T-helper 2 cell treated with Interferon-gamma antibody and Interleukin-4, amounts not matched to agents 5 μg/mL and 100 μg/mL, for 36 hours (primary cell): ENCODE measurements around the gene SOX12.
"Not testable (repeated sequence)": the region's sequence is repeated elsewhere in the genome, so short reads cannot be mapped to it uniquely, and the experiment has no call there.

Experiments used
- DNase-seq: peaks from one replicate; pipeline ENCODE4 v3.0.0; 2021; ENCODE audit warnings: low spot score
- H3K27ac Mint-ChIP-seq: one replicate; pipeline ENCODE4 v1.8.0; 2021; ENCODE audit warnings: mild to moderate bottlenecking, mixed read lengths
- H3K27me3 Mint-ChIP-seq: one replicate; pipeline ENCODE4 v1.8.0; 2021; ENCODE audit warnings: low read depth, mixed read lengths
- H3K36me3 Mint-ChIP-seq: one replicate; pipeline ENCODE4 v1.8.0; 2021; ENCODE audit warnings: low read depth, mixed read lengths
- H3K4me1 Mint-ChIP-seq: one replicate; pipeline ENCODE4 v1.8.0; 2021; ENCODE audit warnings: low read depth, mixed read lengths
- H3K4me3 Mint-ChIP-seq: one replicate; pipeline ENCODE4 v1.8.0; 2022; ENCODE audit warnings: mild to moderate bottlenecking, moderate library complexity, mixed read lengths
- H3K9me3 Mint-ChIP-seq: one replicate; pipeline ENCODE4 v1.8.0; 2021; ENCODE audit warnings: mixed read lengths

SOX12 gene

GRCh38 chr20:370151-370600 is 44.8 kb downstream of the SOX12 start:
- Mint-ChIP-seq H3K27me3 (no peaks in the 10 kb centered on the region), H3K9me3 (no peaks in the 10 kb centered on the region), H3K4me1 (peaks cover 45% of the 10 kb centered on the region), H3K36me3 (no peaks in the 10 kb centered on the region), H3K27ac (no peak overlapping the region), H3K4me3 (no peak overlapping the region)
- DNase-seq, result no peak

GRCh38 chr20:370977-371754 is 45.8 kb downstream of the SOX12 start:
- H3K27ac Mint-ChIP-seq, result no peak overlapping the region
- H3K36me3 Mint-ChIP-seq, result no peaks in the 10 kb centered on the region
- H3K9me3 Mint-ChIP-seq, result no peaks in the 10 kb centered on the region
- no peaks in the 10 kb centered on the region for H3K27me3 Mint-ChIP-seq
- no peak overlapping the region for H3K4me3 Mint-ChIP-seq
- DNase-seq, result no peak
- peaks cover 37% of the 10 kb centered on the region for H3K4me1 Mint-ChIP-seq

- no peak for DNase-seq
- no peaks in the 10 kb centered on the region for H3K27me3 Mint-ChIP-seq
- H3K4me1 Mint-ChIP-seq, result peaks cover 33% of the 10 kb centered on the region
- H3K9me3 Mint-ChIP-seq, result no peaks in the 10 kb centered on the region
- H3K36me3 Mint-ChIP-seq, result no peaks in the 10 kb centered on the region
- peak overlapping the region; percentile 12 for H3K4me3 Mint-ChIP-seq
- H3K27ac Mint-ChIP-seq, result peak overlapping the region; percentile 49
Observed at GRCh38 chr20:371755-372542, 46.6 kb downstream of the SOX12 start.

GRCh38 chr20:372543-373082 is 47.3 kb downstream of the SOX12 start:
- H3K4me3 Mint-ChIP-seq, H3K27me3 Mint-ChIP-seq, H3K9me3 Mint-ChIP-seq, H3K36me3 Mint-ChIP-seq, H3K27ac Mint-ChIP-seq: not testable (repeated sequence)
- DNase-seq, result peak; percentile 26
- peaks cover 28% of the 10 kb centered on the region for H3K4me1 Mint-ChIP-seq

GRCh38 chr20:373171-373890 is 48.0 kb downstream of the SOX12 start:
- DNase-seq, result no peak
- H3K9me3 Mint-ChIP-seq, result no peaks in the 10 kb centered on the region
- peaks cover 28% of the 10 kb centered on the region for H3K4me1 Mint-ChIP-seq
- H3K36me3 Mint-ChIP-seq, result no peaks in the 10 kb centered on the region
- no peak overlapping the region for H3K27ac Mint-ChIP-seq
- no peak overlapping the region for H3K4me3 Mint-ChIP-seq
- H3K27me3 Mint-ChIP-seq, result no peaks in the 10 kb centered on the region

GRCh38 chr20:375265-375889 is 50.0 kb downstream of the SOX12 start:
- Mint-ChIP-seq H3K4me3 (no peak overlapping the region), H3K27me3 (no peaks in the 10 kb centered on the region), H3K9me3 (no peaks in the 10 kb centered on the region), H3K36me3 (no peaks in the 10 kb centered on the region), H3K4me1 (peaks cover 29% of the 10 kb centered on the region), H3K27ac (no peak overlapping the region)
- no peak for DNase-seq

- Mint-ChIP-seq H3K9me3 (no peaks in the 10 kb centered on the region), H3K27me3 (no peaks in the 10 kb centered on the region), H3K27ac (no peak overlapping the region), H3K4me3 (no peak overlapping the region), H3K36me3 (no peaks in the 10 kb centered on the region), H3K4me1 (peaks cover 29% of the 10 kb centered on the region)
- DNase-seq, result no peak
Observed at GRCh38 chr20:376089-376488, 50.7 kb downstream of the SOX12 start.

GRCh38 chr20:376750-377149 is 51.4 kb downstream of the SOX12 start:
- H3K36me3 Mint-ChIP-seq, result no peaks in the 10 kb centered on the region
- H3K4me3 Mint-ChIP-seq, result no peak overlapping the region
- no peaks in the 10 kb centered on the region for H3K27me3 Mint-ChIP-seq
- no peaks in the 10 kb centered on the region for H3K9me3 Mint-ChIP-seq
- DNase-seq, result no peak
- H3K27ac Mint-ChIP-seq, result no peak overlapping the region
- peaks cover 26% of the 10 kb centered on the region for H3K4me1 Mint-ChIP-seq

- not testable (repeated sequence) for H3K9me3 Mint-ChIP-seq, H3K27ac Mint-ChIP-seq, H3K36me3 Mint-ChIP-seq, H3K4me3 Mint-ChIP-seq, DNase-seq, H3K27me3 Mint-ChIP-seq
- peaks cover 21% of the 10 kb centered on the region for H3K4me1 Mint-ChIP-seq
Observed at GRCh38 chr20:377578-377977, 52.2 kb downstream of the SOX12 start.

- H3K9me3 Mint-ChIP-seq, result no peaks in the 10 kb centered on the region
- no peak overlapping the region for H3K27ac Mint-ChIP-seq
- H3K27me3 Mint-ChIP-seq, result no peaks in the 10 kb centered on the region
- H3K4me1 Mint-ChIP-seq, result peaks cover 21% of the 10 kb centered on the region
- peaks cover 3% of the 10 kb centered on the region for H3K36me3 Mint-ChIP-seq
- DNase-seq, result no peak
- H3K4me3 Mint-ChIP-seq, result peak overlapping the region; percentile 12
Observed at GRCh38 chr20:378961-379336, 53.6 kb downstream of the SOX12 start.
